Limb (tissue), 2 donors: ENCODE data around the gene CDC42.
"Not testable (repeated sequence)": the region's sequence is repeated elsewhere in the genome, so short reads cannot be mapped to it uniquely, and the experiment has no call there.

ENCODE experiments used
- DNase-seq, 2 donors: peaks; one replicate each; pipeline ENCODE4 v3.0.0-alpha.2; 2016; ENCODE audit errors: extremely low spot score in 2 of 2

The CDC42 gene

GRCh38 chr1:22052115-22053016, at the start of gene CDC42:
Gene CDC42 (plus strand): TSS chr1:22052709. CDS start chr1:22078479, 25,770 bp downstream.
- DNase-seq = peak; percentile 97 to 99

GRCh38 chr1:22002875-22003274, 49.6 kb upstream of the CDC42 start:
- not testable (repeated sequence) for DNase-seq

- not testable (repeated sequence) for DNase-seq
Observed at GRCh38 chr1:22003959-22004358, 48.5 kb upstream of the CDC42 start.

- not testable (repeated sequence) for DNase-seq
Observed at GRCh38 chr1:22005261-22006149, 47.0 kb upstream of the CDC42 start.

- not testable (repeated sequence) for DNase-seq
Observed at GRCh38 chr1:22006736-22007135, 45.8 kb upstream of the CDC42 start.

DNA sequence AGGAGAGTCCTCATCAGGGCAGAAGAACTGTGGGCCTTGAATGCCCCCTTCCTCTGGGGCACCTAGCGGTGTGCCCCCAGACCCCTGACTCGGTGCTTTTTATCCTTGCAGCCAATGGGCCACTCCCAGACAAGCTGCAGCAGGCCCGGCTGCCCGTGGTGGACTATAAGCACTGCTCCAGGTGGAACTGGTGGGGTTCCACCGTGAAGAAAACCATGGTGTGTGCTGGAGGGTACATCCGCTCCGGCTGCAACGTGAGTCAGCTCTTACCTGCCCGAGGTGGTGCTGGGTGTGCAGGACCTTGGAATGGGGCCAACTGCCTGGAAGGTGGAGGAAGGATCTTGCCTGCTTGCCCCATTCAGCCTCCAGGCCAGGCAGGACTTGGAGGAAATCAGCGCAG, 45.2 kb upstream of the CDC42 start:
- not testable (repeated sequence) for DNase-seq

- not testable (repeated sequence) for DNase-seq
Observed at GRCh38 chr1:22009566-22009965, 42.9 kb upstream of the CDC42 start.

GRCh38 chr1:22012752-22013151, 39.8 kb upstream of the CDC42 start:
- not testable (repeated sequence) for DNase-seq

DNA sequence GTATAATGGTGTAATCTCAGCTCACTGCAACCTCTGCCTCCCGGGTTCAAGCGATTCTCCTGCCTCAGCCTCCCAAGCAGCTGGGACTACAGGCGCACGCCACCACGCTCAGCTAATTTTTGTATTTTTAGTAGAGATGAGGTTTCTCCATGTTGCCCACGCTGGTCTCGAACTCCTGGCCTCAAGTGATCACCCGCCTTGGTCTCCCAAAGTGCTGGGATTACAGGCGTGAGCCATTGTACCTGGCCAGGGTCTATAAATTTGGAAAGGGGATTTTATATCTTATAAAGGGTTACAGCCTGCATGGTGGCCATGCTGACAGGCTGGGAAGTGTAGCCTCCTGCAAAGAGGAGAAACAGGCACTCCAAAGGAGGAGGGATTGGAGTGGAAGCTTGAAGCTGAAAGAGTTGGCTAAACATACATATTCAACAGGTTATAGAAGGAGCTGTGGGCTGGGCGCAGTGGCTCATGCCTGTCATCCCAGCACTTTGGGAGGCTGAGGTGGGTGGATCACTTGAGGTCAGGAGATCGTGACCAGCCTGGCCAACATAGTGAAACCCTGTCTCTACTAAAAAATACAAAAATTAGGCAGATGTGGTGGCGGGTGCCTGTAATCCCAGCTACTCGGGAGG, 37.8 kb upstream of the CDC42 start:
- not testable (repeated sequence) for DNase-seq

- no peak for DNase-seq
Observed at GRCh38 chr1:22018583-22019559, 33.6 kb upstream of the CDC42 start.

- no peak for DNase-seq
Observed at GRCh38 chr1:22021061-22021460, 31.4 kb upstream of the CDC42 start.

DNA sequence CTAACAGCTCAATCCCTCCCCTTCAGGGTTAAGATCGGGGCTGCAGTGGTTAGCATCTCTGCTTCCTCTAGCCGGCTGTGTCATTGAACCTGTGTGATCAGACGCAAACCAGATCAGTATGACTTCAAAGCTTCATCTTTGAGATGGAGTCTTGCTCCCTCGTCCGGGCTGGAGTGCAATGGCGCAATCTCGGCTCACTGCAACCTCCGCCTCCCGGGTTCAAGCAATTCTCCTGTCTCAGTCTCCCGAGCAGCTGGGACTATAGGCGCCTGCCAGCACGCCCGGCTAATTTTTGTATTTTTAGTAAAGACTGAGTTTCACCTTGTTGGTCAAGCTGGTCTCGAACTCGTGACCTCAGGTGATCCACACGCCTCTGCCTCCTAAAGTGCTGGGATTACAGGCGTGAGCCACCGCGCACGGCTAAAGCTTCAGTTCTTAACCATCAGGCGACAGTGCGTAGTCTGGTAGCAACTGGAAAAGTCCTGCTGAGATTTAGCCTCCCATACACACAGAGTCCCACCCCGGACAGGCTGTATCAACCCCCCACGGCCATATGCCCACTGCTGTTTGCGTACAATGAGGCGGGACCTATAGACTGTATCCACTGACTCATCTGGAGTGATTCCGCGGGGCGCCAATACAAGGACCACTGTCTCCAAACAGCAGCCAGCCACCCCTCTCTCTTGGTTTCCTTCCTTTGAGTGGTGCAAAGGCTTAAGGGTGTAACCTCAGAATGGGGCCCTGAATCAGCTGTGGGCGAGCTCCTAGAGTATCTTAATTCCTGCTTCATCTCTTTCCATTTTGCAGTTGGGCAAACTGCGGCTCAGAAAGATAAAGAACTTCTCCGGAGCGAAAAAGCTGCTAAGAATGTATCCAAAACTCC, 27.8 kb upstream of the CDC42 start:
- peak in 1 of 2 donors; percentile 75 for DNase-seq

DNA sequence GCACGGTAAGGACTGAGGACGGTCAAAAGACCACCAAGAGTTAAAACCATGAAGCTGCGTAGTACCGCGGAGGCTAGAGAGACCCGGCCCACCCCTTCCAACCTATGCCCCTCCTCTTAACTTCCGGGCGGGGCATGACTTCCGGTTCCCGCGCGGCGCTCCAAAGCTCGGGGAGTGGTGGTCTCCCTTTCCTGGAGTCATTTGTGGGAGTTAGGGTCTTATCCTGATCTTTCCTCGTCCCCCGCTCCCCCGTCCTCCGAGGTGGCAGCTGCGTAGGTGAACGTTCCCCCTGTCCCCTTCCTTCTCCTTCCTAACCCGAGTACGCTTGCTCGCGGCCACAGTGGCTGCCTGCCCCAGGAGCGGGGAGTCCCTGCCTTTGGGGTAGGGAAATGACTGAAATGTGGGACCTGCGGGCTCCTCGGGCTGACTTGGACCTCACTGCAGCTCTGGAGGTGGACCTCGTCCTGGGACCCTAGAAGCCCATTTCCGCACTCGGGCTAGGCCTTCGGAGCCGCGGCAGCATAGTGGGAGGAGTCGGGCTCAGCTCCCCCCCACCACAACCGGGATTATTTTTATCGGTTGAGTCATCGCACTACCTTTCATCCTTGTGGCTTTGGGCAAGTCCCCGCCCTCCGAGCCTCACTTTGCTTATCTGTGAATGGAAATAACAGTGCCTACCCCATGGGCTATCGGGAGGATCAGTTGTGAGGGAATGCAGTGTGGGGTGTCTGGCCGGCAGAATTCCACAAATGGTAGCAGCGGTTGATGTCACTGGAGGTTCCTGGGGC, 26.9 kb upstream of the CDC42 start:
- DNase-seq = peak; percentile 91 to 92

DNA sequence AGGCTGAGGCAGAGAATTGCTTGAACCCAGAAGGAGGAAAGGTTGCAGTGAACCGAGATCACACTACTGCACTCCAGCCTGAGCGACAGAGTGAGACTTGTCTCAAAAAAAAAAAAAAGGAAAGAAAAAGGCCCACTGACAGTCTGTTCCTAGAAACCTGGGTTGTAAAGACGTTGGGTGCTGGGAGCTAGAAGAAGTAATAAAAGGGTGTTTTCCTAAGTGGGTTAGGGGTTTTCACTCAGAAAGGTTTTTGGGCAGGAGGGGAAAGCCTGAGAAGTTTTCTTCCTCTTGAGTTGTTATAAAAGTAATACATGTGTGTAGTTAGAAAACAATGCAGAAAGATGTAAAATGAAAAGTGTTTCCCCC, 25.6 kb upstream of the CDC42 start:
- no peak for DNase-seq

GRCh38 chr1:22030057-22030456, 22.5 kb upstream of the CDC42 start:
- DNase-seq = no peak

DNA sequence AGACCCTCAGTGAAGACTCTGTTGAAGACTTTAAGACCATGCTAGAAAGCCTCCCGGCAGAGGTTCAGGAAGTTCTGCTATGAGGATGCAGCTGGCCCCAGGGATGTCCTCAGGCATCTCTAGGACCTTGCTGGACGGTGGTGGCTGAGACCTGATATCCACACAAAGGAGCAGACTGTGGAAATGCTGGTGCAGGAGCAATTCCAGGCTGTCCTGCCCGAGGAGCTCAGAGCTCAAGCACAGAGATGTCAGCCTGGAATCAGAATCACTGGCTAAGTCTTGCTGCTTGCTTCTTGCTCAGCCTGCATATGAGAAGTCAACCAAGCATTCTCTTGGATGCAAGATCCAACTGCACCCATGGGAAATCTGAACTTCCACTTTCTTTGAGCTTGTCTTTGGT, 22.0 kb upstream of the CDC42 start:
- no peak for DNase-seq

DNA sequence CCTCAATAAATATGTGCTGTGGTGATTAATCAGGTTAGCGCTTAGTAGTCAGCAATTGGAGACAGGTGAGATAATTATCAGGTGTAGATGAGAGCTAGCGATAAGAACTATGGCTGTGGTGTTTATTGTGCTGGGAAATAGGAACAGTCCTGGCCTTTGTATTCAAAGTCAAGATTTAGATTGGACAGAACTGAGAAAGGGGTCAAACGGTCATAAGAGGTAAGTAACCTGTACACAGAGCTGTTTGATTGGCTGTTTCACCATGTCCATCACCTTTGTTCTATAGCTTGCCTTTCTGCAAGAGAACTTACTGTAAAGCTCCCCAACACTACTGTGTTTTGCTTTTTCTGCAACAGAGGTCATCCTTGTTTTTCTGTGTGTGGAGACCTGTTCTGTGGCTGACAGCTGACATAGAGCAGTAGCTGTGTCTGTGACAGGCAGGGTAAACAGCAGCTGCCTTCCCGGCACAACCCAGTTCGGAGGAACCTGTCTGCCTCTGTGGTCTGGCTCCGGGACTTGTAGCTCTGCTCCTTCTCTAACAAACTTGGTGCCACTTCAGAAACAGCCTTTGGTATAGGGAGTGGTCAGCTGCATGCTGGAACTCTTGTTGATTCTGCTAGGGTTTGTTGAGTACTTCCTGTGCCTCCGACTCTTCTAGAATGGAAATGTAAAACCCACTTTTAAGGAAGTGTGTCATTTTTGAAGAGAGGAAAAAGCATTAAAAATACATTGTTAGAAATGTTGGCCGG, 21.1 kb upstream of the CDC42 start:
- no peak for DNase-seq

DNA sequence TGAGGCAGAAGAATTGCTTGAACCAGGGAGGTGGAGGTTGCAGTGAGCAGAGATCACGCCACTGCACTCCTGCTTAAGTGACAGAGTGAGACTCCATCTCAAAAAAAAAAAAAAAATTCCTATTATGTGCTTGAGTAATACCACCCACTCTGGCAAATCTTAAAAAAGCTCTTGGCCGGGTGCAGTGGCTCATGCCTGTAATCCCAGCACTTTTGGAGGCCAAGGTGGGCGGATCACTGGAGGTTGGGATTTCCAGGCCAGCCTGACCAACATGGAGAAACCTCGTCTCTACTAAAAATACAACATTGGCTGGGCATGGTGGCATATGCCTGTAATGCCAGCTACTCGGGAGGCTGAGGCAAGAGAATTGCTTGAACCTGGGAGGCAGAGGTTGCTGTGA, 17.7 kb upstream of the CDC42 start:
- DNase-seq = not testable (repeated sequence)
